Endothelial cell of umbilical vein (primary cell): ENCODE data around the gene NMB. TPM values are rescaled to one million over a fixed set of nuclear protein-coding genes. Genes with fewer than 3 reads are reported as not detected.

Experiments
- BruUV-seq: library from RNA; stranded (reverse); fragments of 400-500 nt; replicated peaks from 2 replicates; lab custom pipeline; 2021; lab: Mats Ljungman, UMichigan
- CTCF ChIA-PET: fragments of 300-600, 350-600 bp; sonication (Branson Sonifier 250); formaldehyde crosslinking; loops from one replicate; lab custom pipeline; 2021; ENCODE audit warnings: antibody characterized with exemption, inconsistent platforms; lab: Charles Lee
- POLR2A ChIA-PET: fragments of 300-600, 350-600 bp; sonication (Branson Sonifier 250); formaldehyde crosslinking; loops from one replicate; lab custom pipeline; 2021; ENCODE audit warnings: antibody characterized with exemption, inconsistent platforms; lab: Charles Lee
- DNase-seq: peaks from one replicate; pipeline ENCODE4 v3.0.0-alpha.2; 2011; ENCODE audit warnings: low read depth, low spot score
- FAIRE-seq: peaks from 2 replicates; lab custom pipeline; 2011; peaks lifted over from hg19 to GRCh38; lab: Jason Lieb, UNC
- H2AFZ ChIP-seq: 2 replicates; pipeline ENCODE4 v1.6.0; 2012; ENCODE audit warnings: low read depth, low read length, control low read depth, inconsistent platforms
- H3K27ac ChIP-seq: 2 replicates; pipeline ENCODE4 v1.5.1; 2011; ENCODE audit warnings: low read depth, mild to moderate bottlenecking, control low read depth, low read length, moderate library complexity; ENCODE audit not compliant: insufficient read depth
- H3K27me3 ChIP-seq, 2 experiments: 2 replicates each; pipeline versions ENCODE4 v1.6.0 to v1.6.1; 2011; ENCODE audit warnings: low read length in 2 of 2, mixed read lengths in 1 of 2; ENCODE audit not compliant: control insufficient read depth in 2 of 2, insufficient read depth in 2 of 2
- H3K36me3 ChIP-seq, 2 experiments: 2 replicates in 1 of 2; 3 replicates in 1 of 2; pipeline ENCODE4 v1.5.1; 2011; ENCODE audit warnings: low read length in 2 of 2, mild to moderate bottlenecking in 1 of 2, moderate library complexity in 1 of 2; ENCODE audit not compliant: control insufficient read depth in 2 of 2, insufficient read depth in 2 of 2; ENCODE audit errors: extremely low read depth in 1 of 2
- H3K4me1 ChIP-seq: 3 replicates; pipeline ENCODE4 v1.5.1; 2011; ENCODE audit warnings: mild to moderate bottlenecking, low read length; ENCODE audit not compliant: control insufficient read depth, insufficient read depth; ENCODE audit errors: extremely low read depth
- H3K4me2 ChIP-seq: 2 replicates; pipeline ENCODE4 v1.6.1; 2011; ENCODE audit warnings: low read length, control low read depth, mixed read lengths; ENCODE audit not compliant: insufficient read depth
- H3K4me3 ChIP-seq, 3 experiments: fragments of 200-600 bp in 1 of 3; sonication (generic), shearing (Covaris generic) in 1 of 3; replicated peaks in 1 of 3; 2 replicates each; pipeline ENCODE4 v1.5.1; 2011 to 2016; ENCODE audit warnings: control low read depth in 3 of 3, low read length in 3 of 3, mild to moderate bottlenecking in 2 of 3, inconsistent platforms in 1 of 3, low read depth in 1 of 3, moderate library complexity in 1 of 3; ENCODE audit not compliant: insufficient read depth in 1 of 3
- H3K79me2 ChIP-seq: 2 replicates; pipeline ENCODE4 v1.6.0; 2012; ENCODE audit warnings: low read length, inconsistent platforms; ENCODE audit not compliant: control insufficient read depth, insufficient read depth
- H3K9ac ChIP-seq: replicated peaks from 2 replicates; pipeline ENCODE3; 2011; ENCODE audit warnings: low read length, control low read depth; ENCODE audit not compliant: insufficient read depth; ENCODE audit errors: extremely low read depth
- H3K9me1 ChIP-seq: replicated peaks from 3 replicates; pipeline ENCODE4 v1.6.0; 2011; ENCODE audit warnings: mild to moderate bottlenecking, low read length; ENCODE audit not compliant: control insufficient read depth, insufficient read depth; ENCODE audit errors: extremely low read depth
- H3K9me3 ChIP-seq: replicated peaks from 2 replicates; pipeline ENCODE4 v1.5.1; 2012; ENCODE audit warnings: low read length, inconsistent platforms; ENCODE audit not compliant: control insufficient read depth, insufficient read depth
- H4K20me1 ChIP-seq: replicated peaks from 2 replicates; pipeline ENCODE3; 2011; ENCODE audit warnings: mild to moderate bottlenecking, low read length; ENCODE audit not compliant: control insufficient read depth, insufficient read depth; ENCODE audit errors: extremely low read depth
- EZH2 ChIP-seq: IDR thresholded peaks from 2 replicates; pipeline ENCODE4 v1.6.1; 2012; ENCODE audit warnings: borderline replicate concordance, low read depth, mild to moderate bottlenecking, moderate library complexity, low read length, inconsistent platforms; ENCODE audit not compliant: severe bottlenecking
- FOS ChIP-seq: IDR thresholded peaks from 2 replicates; pipeline ENCODE4 v1.6.1; 2011; ENCODE audit warnings: mild to moderate bottlenecking, low read length, moderate library complexity, borderline replicate concordance; ENCODE audit not compliant: insufficient read depth
- GATA2 ChIP-seq: IDR thresholded peaks from 2 replicates; pipeline ENCODE4 v1.7.0; 2011; ENCODE audit warnings: low read depth, mild to moderate bottlenecking, moderate library complexity, mixed read lengths, low read length; ENCODE audit not compliant: insufficient read length, insufficient read depth
- JUN ChIP-seq: IDR thresholded peaks from 2 replicates; pipeline ENCODE4 v1.6.1; 2011; ENCODE audit warnings: borderline replicate concordance, low read depth; ENCODE audit not compliant: insufficient read length, insufficient read depth
- MYC ChIP-seq: IDR thresholded peaks from one replicate; pipeline ENCODE4 v1.6.1; 2011; ENCODE audit warnings: mild to moderate bottlenecking, low read depth, low read length
- POLR2A ChIP-seq: IDR thresholded peaks from 2 replicates; pipeline ENCODE4 v1.6.1; 2012; ENCODE audit warnings: low read depth, mild to moderate bottlenecking, control low read depth, low read length
- POLR2AphosphoS5 ChIP-seq: IDR thresholded peaks from 2 replicates; pipeline ENCODE4 v1.6.1; 2012; ENCODE audit warnings: low read depth, mild to moderate bottlenecking, control low read depth, low read length, moderate library complexity; ENCODE audit not compliant: insufficient read depth
- dilution Hi-C: fragments of 300-500 bp; cut with MboI; formaldehyde crosslinking; loops from one replicate; pipeline ENCODE4 v1.15.0; 2019; ENCODE audit warnings: low sequenced_read_pairs; ENCODE audit not compliant: extremely low pct_ligation_motif_present
- intact Hi-C: fragments of 100-400 bp; cut with micrococcal nuclease; formaldehyde crosslinking; loops from one replicate; pipeline ENCODE4 v1.10.0; 2022
- polyA plus RNA-seq, 4 experiments: library from polyadenylated mRNA; depleted of rRNA in 3 of 4; stranded (reverse) in 3 of 4; unstranded in 1 of 4; fragments of >200 nt; gene quantifications; 2 replicates each; pipeline versions ENCODE4 v1.2.1 to v1.2.3, GENCODE V29; 2011 to 2012; ENCODE audit warnings: missing spikeins in 1 of 4
- total RNA-seq: library from RNA; stranded (reverse); gene quantifications from 2 replicates; pipeline ENCODE4 v1.2.3, GENCODE V29; 2021
- TF ChIP-seq, protein P1 (sequence below): IDR thresholded peaks from 2 replicates; pipeline ENCODE4 v1.6.1; 2011; ENCODE audit not compliant: insufficient read depth, insufficient read length
- TF ChIP-seq, protein P2 (sequence below), 2 donors: IDR thresholded peaks; 1 replicate in 1 of 2; 2 replicates in 1 of 2; pipeline ENCODE4 v1.5.1; 2011; ENCODE audit warnings: low read length in 2 of 2, mild to moderate bottlenecking in 2 of 2, moderate library complexity in 2 of 2, control low read depth in 1 of 2, inconsistent platforms in 1 of 2, low read depth in 1 of 2; ENCODE audit not compliant: insufficient read depth in 1 of 2; ENCODE audit errors: extremely low read depth in 1 of 2

Gene NMB
- total and polyA plus RNA-seq, 2 donors (not counting 3 experiments of a cell fraction or from before 2014, with no cell fraction given): 7.8 to 9.8 TPM

GRCh38 chr15:84696757-84697156 lies 38.8 kb upstream of the NMB start:
- Histone ChIP-seq H3K27me3 (no peaks in the 10 kb centered on the region), H3K4me1 (no peaks in the 10 kb centered on the region), H3K4me3 (no peak overlapping the region), H3K27ac (no peak overlapping the region), H3K4me2 (no peak overlapping the region), H4K20me1 (peaks cover 5% of the 10 kb centered on the region), H3K9me3 (no peaks in the 10 kb centered on the region), H3K9me1 (no peaks in the 10 kb centered on the region), H3K79me2 (peaks cover 90% of the 10 kb centered on the region), H3K36me3 (no peaks in the 10 kb centered on the region), H2AFZ (no peak overlapping the region), H3K9ac (no peak overlapping the region)
- BruUV-seq: no TSS peak
- TF ChIP-seq EZH2: no peak
- TF ChIP-seq, protein P1, sequence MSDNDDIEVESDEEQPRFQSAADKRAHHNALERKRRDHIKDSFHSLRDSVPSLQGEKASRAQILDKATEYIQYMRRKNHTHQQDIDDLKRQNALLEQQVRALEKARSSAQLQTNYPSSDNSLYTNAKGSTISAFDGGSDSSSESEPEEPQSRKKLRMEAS: no peak
- TF ChIP-seq POLR2AphosphoS5: no peak
- TF ChIP-seq GATA2: no peak
- no peak for TF ChIP-seq MYC
- no peak for TF ChIP-seq JUN
- no peak for TF ChIP-seq FOS
- POLR2A ChIA-PET: interaction anchor here (0.6 kb wide), 1 partner anchor 83 kb away, joined by 5 read pairs; no protein-coding TSS in a partner anchor
- DNase-seq (no peak), FAIRE-seq (no peak)
- CTCF ChIA-PET: interaction anchor here (1.5 kb wide), 1 partner anchor 18 kb away, joined by 3 read pairs; no protein-coding TSS in a partner anchor
- dilution Hi-C loops: no loop called here
- intact Hi-C loops: loop anchor here (2.0 kb wide), 1 partner anchor 16 kb away; no protein-coding TSS in a partner anchor

GRCh38 chr15:84690342-84690741 lies 32.3 kb upstream of the NMB start:
- Histone ChIP-seq H3K27ac (no peak overlapping the region), H3K9ac (no peak overlapping the region), H4K20me1 (no peaks in the 10 kb centered on the region), H3K9me3 (no peaks in the 10 kb centered on the region), H3K4me3 (no peak overlapping the region), H3K79me2 (peaks cover 37% of the 10 kb centered on the region), H2AFZ (no peak overlapping the region), H3K36me3 (peaks cover 3 to 4% of the 10 kb centered on the region in 2 experiments), H3K4me1 (no peaks in the 10 kb centered on the region), H3K27me3 (no peaks in the 10 kb centered on the region), H3K4me2 (no peak overlapping the region), H3K9me1 (no peaks in the 10 kb centered on the region)
- ChIA-PET CTCF (no interaction called here), POLR2A (no interaction called here)
- no TSS peak for BruUV-seq
- dilution Hi-C loops: no loop called here
- FAIRE-seq (no peak), DNase-seq (no peak)
- intact Hi-C loops: no loop called here
- TF ChIP-seq FOS: no peak
- TF ChIP-seq JUN: no peak
- TF ChIP-seq, protein P2, sequence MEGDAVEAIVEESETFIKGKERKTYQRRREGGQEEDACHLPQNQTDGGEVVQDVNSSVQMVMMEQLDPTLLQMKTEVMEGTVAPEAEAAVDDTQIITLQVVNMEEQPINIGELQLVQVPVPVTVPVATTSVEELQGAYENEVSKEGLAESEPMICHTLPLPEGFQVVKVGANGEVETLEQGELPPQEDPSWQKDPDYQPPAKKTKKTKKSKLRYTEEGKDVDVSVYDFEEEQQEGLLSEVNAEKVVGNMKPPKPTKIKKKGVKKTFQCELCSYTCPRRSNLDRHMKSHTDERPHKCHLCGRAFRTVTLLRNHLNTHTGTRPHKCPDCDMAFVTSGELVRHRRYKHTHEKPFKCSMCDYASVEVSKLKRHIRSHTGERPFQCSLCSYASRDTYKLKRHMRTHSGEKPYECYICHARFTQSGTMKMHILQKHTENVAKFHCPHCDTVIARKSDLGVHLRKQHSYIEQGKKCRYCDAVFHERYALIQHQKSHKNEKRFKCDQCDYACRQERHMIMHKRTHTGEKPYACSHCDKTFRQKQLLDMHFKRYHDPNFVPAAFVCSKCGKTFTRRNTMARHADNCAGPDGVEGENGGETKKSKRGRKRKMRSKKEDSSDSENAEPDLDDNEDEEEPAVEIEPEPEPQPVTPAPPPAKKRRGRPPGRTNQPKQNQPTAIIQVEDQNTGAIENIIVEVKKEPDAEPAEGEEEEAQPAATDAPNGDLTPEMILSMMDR (IDR thresholded peaks at IDR 0.05; ENCODE audit: extremely low read depth in 1 of 2, insufficient read depth in 1 of 2, low read depth in 1 of 2, low read length in 2 of 2): no peak
- no peak for TF ChIP-seq POLR2AphosphoS5
- TF ChIP-seq GATA2: no peak
- no peak for TF ChIP-seq MYC
- TF ChIP-seq EZH2: no peak
- TF ChIP-seq, protein P1: no peak
- TF ChIP-seq POLR2A: no peak
